Measurements from ENCODE around the gene HSD3B1. TPM values are rescaled to one million over a fixed set of nuclear protein-coding genes. Genes with fewer than 3 reads are reported as not detected.
A peak's percentile ranks its signal among the peaks of the same experiment; 100 is the strongest.

HSD3B1 gene
- total RNA-seq (not detected), polyA plus RNA-seq (not detected)
- long read RNA-seq, donor 1: 0 reads
- long read RNA-seq, donor 2: 0 reads
- long read RNA-seq, donor 3: 0 reads
- long read RNA-seq, donor 4: 0 reads

DNA sequence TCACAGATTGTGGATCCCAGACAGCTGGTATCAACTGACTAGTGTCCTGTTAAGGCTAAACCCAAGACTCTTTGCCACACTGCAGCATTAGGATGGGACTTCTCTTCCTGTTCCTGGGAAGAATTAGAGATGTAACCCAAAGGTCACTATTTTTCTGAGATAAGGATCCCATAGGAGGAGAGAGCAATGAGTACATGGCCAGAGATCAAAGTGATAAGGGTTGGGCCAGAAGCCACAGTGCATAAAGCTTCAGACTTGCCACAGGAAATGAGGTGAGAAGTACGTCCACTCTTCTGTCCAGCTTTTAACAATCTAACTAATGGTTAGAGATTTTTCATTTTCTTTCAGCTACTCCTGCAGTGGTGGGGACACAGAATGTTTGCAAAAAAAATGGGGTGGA is at the start of gene HSD3B1:
Gene HSD3B1, plus strand, starts transcription at position 270 of the 400 bp plus-strand sequence. CDS start 267 bp downstream, outside the sequence.
- no peak for DNase-seq

DNA sequence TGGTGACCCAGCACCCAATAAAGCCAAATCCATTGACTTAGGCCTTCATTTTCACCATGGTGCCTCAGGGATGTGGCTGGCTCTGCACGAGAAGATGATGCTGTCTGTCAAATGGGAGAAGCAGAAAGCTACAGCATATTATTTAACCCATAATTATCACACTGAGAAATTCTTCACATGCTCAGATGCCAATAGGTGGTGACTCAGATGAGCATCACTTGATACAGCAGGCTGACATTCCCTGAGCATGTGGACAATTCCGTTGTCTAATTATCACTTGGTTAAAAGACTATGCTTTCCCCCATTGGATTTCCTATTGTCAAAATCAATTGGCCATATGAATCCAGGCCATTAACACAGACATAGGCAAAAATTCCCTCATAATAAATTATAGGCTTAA is 44.0 kb upstream of the HSD3B1 start:
- WGBS: 84% methylated on average over 2 of the region's 2 CpGs
- Histone ChIP-seq H3K27ac (ENCODE audit: low read length) (no peak overlapping the region), H3K4me1 (ENCODE audit: control insufficient read depth, insufficient read depth, low read length) (no peaks in the 10 kb centered on the region), H3K4me3 (ENCODE audit: low read length) (no peak overlapping the region), H3K27me3 (ENCODE audit: control insufficient read depth, insufficient read depth) (peaks cover 3% of the 10 kb centered on the region), H3K9me3 (ENCODE audit: control insufficient read depth, low read length) (no peaks in the 10 kb centered on the region)
- intact Hi-C loops (cut with DNase I): no loop called here
- no peak for ATAC-seq
- no peak for DNase-seq

More for the DNA sequence above, at the start of gene HSD3B1:
- Histone ChIP-seq H3K9me3 (ENCODE audit: control insufficient read depth, low read length) (no peaks in the 10 kb centered on the region), H3K4me3 (ENCODE audit: low read length) (no peak within 1 kb of the TSS), H3K4me1 (ENCODE audit: control insufficient read depth, insufficient read depth, low read length) (no peaks in the 10 kb centered on the region), H3K27me3 (ENCODE audit: control insufficient read depth, insufficient read depth) (no peaks in the 10 kb centered on the region), H3K27ac (ENCODE audit: low read length) (no peak within 1 kb of the TSS)
- intact Hi-C loops (cut with DNase I): no loop called here
- ATAC-seq: no peak
- 68% methylated on average over 1 of the region's 1 CpG for WGBS

DNA sequence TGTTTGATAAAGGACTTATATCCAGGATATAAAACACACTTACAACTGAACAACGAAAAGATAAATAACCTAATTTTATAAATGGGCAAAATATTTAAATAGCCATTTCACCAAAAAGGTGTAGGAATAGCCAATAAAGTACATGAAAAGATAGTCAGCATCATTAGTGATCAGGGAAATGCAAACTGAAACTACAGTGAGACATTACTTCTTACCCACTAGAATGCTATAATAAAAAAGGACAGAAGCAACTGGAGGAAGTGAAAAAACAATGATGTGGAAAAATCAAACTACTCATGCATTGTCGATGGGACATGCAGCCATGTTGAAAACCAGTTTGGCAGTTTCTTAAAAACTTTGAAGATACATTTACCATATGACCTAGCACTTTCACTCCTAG is 43.4 kb upstream of the HSD3B1 start:
- H3K4me1 ChIP-seq (ENCODE audit: control insufficient read depth, insufficient read depth, low read length): no peaks in the 10 kb centered on the region
- H3K27me3 ChIP-seq (ENCODE audit: control insufficient read depth, insufficient read depth): peaks cover 3% of the 10 kb centered on the region
- no peaks in the 10 kb centered on the region for H3K9me3 ChIP-seq (ENCODE audit: control insufficient read depth, low read length)
- intact Hi-C loops (cut with DNase I): no loop called here
- DNase-seq: no peak
- no peak overlapping the region for H3K4me3 ChIP-seq (ENCODE audit: low read length)
- 52% methylated on average over 2 of the region's 2 CpGs for WGBS
- no peak for ATAC-seq
- H3K27ac ChIP-seq (ENCODE audit: low read length): no peak overlapping the region

DNA sequence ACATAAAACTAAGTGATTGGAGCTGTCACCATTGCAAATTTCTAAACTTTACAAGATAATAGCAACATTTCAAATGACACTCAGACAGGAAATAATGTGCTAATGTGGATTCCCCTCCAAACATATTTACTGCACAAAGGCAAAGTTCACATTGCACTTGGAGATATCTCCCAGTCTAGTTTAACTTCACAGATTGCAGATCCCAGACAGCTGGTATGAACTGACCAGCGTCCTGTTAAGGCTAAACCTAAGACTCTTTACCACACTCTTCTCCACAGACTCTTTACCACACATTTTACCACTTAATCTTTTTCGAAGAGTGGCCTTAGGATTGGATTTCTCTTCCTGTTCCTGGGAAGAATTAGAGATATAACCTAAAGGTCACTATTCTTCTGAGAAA is 40.6 kb upstream of the HSD3B1 start:
- ATAC-seq (no peak), DNase-seq (no peak)
- Histone ChIP-seq H3K4me1 (ENCODE audit: control insufficient read depth, insufficient read depth, low read length) (no peaks in the 10 kb centered on the region), H3K27me3 (ENCODE audit: control insufficient read depth, insufficient read depth) (no peaks in the 10 kb centered on the region), H3K9me3 (ENCODE audit: control insufficient read depth, low read length) (no peaks in the 10 kb centered on the region), H3K27ac (ENCODE audit: low read length) (no peak overlapping the region), H3K4me3 (ENCODE audit: low read length) (no peak overlapping the region)
- intact Hi-C loops (cut with DNase I): no loop called here
- 54% methylated on average over 2 of the region's 2 CpGs for WGBS

DNA sequence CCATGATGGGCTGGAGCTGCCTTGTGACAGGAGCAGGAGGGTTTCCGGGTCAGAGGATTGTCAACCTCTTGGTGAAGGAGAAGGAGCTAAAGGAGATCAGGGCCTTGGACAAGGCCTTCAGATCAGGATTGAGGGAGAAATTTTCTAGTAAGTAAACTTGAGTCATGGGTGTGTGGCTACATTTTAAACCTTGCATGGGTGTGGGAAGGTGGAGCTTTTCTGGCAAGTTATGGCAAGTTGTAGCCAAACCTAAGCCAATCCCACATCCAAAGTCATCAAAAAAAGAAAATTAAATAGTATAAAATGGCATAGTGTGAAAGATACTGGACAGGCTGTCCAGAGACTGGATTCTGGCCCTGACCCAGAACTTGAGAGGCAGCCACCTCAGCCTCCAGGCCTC is 39.8 kb upstream of the HSD3B1 start:
- H3K4me1 ChIP-seq (ENCODE audit: control insufficient read depth, insufficient read depth, low read length): no peaks in the 10 kb centered on the region
- H3K4me3 ChIP-seq (ENCODE audit: low read length): no peak overlapping the region
- no peaks in the 10 kb centered on the region for H3K27me3 ChIP-seq (ENCODE audit: control insufficient read depth, insufficient read depth)
- intact Hi-C loops (cut with DNase I): no loop called here
- no peak overlapping the region for H3K27ac ChIP-seq (ENCODE audit: low read length)
- no peaks in the 10 kb centered on the region for H3K9me3 ChIP-seq (ENCODE audit: control insufficient read depth, low read length)
- 90% methylated on average over 1 of the region's 1 CpG for WGBS
- DNase-seq: no peak
- ATAC-seq: no peak

DNA sequence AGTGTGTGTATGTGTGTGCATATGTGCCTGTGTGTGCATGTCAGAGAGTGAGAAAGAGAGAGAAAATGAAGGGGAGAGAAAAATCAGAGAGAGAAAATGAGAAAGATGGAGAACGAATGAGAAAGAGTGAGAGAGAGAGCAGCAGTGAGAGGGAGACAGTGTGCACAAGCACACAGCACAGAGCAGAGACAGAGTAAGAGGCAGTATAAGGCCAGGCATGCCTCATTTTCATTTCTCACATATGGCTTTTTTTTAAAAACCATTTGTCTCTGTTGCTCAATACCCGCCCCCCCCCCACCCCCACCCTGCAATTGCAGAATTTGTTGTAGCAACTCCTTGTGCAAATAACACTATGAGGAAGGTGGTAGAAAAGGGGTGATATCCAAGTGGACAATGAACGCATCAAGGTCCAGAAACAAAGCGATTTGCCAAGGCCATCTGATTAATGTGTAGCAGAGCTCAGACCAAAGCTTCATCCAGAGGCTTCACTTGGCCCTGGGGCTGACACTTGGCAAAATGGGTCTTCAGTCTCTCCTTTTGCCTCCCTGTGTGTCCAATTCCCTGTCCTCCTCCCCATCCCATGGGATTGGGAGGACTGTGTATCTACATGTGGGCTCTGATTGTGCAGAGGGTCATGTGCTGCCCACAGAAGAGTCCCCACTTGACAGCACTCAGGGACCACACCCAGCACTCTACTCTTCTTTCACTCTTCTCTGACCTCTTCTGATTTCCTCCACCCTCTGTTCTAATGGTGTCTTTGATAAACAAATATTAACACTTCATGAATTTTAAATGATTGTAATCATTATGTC is 38.9 kb upstream of the HSD3B1 start:
- peak; percentile 16 to 31 for ATAC-seq
- DNase-seq: no peak
- Histone ChIP-seq H3K27ac (ENCODE audit: low read length) (no peak overlapping the region), H3K27me3 (ENCODE audit: control insufficient read depth, insufficient read depth) (no peaks in the 10 kb centered on the region), H3K4me1 (ENCODE audit: control insufficient read depth, insufficient read depth, low read length) (no peaks in the 10 kb centered on the region), H3K4me3 (ENCODE audit: low read length) (no peak overlapping the region), H3K9me3 (ENCODE audit: control insufficient read depth, low read length) (no peaks in the 10 kb centered on the region)
- WGBS: 45% methylated on average over 4 of the region's 4 CpGs
- intact Hi-C loops (cut with DNase I): no loop called here

DNA sequence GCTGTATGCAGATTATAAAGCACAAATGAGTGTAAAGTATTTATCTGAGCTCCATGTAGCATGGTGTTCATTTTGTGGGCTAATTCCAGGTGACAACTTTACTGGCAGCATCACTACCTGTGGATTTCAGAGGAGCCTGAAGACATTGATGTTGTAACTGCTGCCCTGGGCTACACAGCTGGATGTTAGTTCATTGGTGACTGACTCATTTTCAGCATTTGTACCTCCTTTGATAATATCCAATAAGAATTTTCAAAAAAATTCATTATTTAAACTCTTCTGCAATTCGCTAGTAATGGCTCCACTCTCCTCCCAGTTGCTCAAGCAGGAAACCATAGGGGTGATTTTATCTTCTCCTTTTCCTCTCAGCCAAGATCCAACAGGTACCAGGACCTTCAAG is 37.3 kb upstream of the HSD3B1 start:
- no peak for DNase-seq
- 72% methylated on average over 1 of the region's 1 CpG for WGBS
- Histone ChIP-seq H3K27me3 (ENCODE audit: control insufficient read depth, insufficient read depth) (no peaks in the 10 kb centered on the region), H3K4me3 (ENCODE audit: low read length) (no peak overlapping the region), H3K4me1 (ENCODE audit: control insufficient read depth, insufficient read depth, low read length) (no peaks in the 10 kb centered on the region), H3K27ac (ENCODE audit: low read length) (no peak overlapping the region), H3K9me3 (ENCODE audit: control insufficient read depth, low read length) (no peaks in the 10 kb centered on the region)
- intact Hi-C loops (cut with DNase I): no loop called here
- ATAC-seq: no peak

DNA sequence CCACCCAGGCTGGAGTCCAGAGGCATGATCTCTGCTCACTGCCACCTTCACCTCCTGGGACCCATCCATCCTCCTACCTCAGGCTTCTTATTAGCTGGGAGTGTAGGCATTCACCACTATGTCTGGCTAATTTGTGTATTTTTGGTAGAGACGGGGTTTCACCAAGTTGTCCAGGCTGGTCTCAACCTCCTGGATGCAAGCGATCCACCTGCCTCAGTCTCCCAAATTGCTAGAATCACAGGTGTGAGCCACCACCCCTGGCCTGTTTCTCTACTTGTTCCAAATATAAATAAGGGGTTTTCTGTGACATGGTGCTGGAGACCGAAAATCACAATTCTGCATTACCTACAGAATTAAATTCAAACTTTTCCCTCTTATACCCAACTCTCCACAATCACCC is 36.6 kb upstream of the HSD3B1 start:
- no peak overlapping the region for H3K4me3 ChIP-seq (ENCODE audit: low read length)
- H3K9me3 ChIP-seq (ENCODE audit: control insufficient read depth, low read length): no peaks in the 10 kb centered on the region
- no peak for DNase-seq
- no peak overlapping the region for H3K27ac ChIP-seq (ENCODE audit: low read length)
- intact Hi-C loops (cut with DNase I): no loop called here
- WGBS: 92% methylated on average over 3 of the region's 3 CpGs
- H3K27me3 ChIP-seq (ENCODE audit: control insufficient read depth, insufficient read depth): no peaks in the 10 kb centered on the region
- ATAC-seq: no peak
- H3K4me1 ChIP-seq (ENCODE audit: control insufficient read depth, insufficient read depth, low read length): no peaks in the 10 kb centered on the region

DNA sequence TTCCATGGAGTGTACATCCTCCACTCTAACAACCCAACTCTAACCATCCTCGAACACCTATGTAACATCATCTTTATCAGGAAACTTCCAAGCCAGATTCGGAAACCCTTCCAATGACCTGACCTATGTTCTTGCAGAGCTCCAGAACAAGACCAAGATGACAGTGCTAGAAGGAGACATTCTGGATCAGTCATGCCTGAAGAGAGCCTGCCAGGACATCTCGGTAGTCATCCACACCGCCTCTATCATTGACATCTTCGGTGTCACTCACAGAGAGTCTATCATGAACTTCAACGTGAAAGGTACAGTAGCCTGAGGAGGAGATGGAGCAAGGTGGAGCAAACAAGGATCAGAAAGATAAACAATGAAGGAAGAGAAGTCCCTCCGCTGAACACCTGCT is 36.1 kb upstream of the HSD3B1 start:
- ATAC-seq (no peak), DNase-seq (no peak)
- Histone ChIP-seq H3K27ac (ENCODE audit: low read length) (no peak overlapping the region), H3K4me1 (ENCODE audit: control insufficient read depth, insufficient read depth, low read length) (no peaks in the 10 kb centered on the region), H3K4me3 (ENCODE audit: low read length) (no peak overlapping the region), H3K27me3 (ENCODE audit: control insufficient read depth, insufficient read depth) (no peaks in the 10 kb centered on the region), H3K9me3 (ENCODE audit: control insufficient read depth, low read length) (no peaks in the 10 kb centered on the region)
- WGBS: 92% methylated on average over 7 of the region's 7 CpGs
- intact Hi-C loops (cut with DNase I): no loop called here

DNA sequence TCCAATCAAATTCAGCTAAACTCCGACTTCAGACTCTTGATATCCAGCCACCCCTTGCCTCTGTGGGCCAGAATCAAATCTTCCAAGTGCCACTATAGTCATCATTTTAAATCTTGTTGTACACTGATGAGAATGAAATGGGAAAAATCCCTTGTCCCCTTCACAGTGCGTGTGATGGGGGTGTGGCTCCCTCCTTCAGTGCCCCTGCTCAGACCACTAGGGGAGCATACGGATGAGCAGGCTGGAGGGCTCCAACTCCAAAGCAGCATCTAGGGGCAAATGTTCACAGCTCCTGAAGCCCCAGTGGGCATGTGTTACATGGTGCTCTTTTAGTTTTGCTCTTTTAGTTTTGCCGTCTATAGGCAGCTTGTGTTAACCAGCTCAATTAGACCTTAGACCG is 35.4 kb upstream of the HSD3B1 start:
- no peak for ATAC-seq
- H3K4me3 ChIP-seq (ENCODE audit: low read length): no peak overlapping the region
- intact Hi-C loops (cut with DNase I): no loop called here
- no peaks in the 10 kb centered on the region for H3K4me1 ChIP-seq (ENCODE audit: control insufficient read depth, insufficient read depth, low read length)
- no peak for DNase-seq
- H3K27me3 ChIP-seq (ENCODE audit: control insufficient read depth, insufficient read depth): no peaks in the 10 kb centered on the region
- H3K27ac ChIP-seq (ENCODE audit: low read length): no peak overlapping the region
- 86% methylated on average over 5 of the region's 5 CpGs for WGBS
- H3K9me3 ChIP-seq (ENCODE audit: control insufficient read depth, low read length): no peaks in the 10 kb centered on the region

DNA sequence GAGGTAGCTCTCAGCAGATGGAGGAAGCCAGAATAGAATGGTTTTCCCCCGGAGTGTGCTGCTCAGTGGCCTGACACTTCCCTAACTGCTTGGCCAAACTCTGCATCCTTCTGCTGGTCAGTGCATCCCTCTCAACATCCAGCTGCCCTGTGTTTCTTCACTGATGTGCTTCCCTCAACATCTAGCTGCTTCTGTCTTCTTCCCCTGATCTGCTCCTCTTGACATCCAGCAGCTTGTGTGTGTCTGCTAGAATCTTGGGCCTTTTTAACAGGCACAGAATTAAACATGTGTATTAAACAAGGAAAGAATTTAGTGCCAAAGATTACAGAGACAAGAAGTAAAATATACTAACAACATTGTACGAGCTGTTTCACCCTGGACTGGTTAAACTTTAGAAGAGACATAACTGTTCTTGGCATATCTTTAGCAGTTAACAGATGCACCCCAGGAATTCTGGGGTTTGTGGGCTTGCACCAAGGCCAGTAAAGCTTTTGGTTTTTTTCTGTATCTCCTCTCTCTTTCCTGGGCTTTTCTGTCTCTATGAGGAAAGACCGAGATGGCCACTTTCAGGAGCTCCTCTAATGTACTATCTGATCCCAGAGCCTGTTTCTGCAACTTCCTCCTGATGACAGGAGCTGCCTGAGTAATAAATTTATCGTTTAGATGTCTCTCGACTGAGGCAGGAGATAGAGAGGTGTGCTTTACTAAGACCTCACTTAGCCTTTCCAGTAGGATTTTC is 34.8 kb upstream of the HSD3B1 start:
- Histone ChIP-seq H3K9me3 (ENCODE audit: control insufficient read depth, low read length) (no peaks in the 10 kb centered on the region), H3K27ac (ENCODE audit: low read length) (no peak overlapping the region), H3K4me1 (ENCODE audit: control insufficient read depth, insufficient read depth, low read length) (no peaks in the 10 kb centered on the region), H3K27me3 (ENCODE audit: control insufficient read depth, insufficient read depth) (no peaks in the 10 kb centered on the region), H3K4me3 (ENCODE audit: low read length) (no peak overlapping the region)
- DNase-seq (no peak), ATAC-seq (no peak)
- WGBS: 33% methylated on average over 5 of the region's 5 CpGs
- intact Hi-C loops (cut with DNase I): no loop called here

All from right cardiac atrium (tissue), 5 donors.